HG03103 (cell line): ENCODE measurements around the gene POU2F3.
"Not testable (repeated sequence)": the region's sequence is repeated elsewhere in the genome, so short reads cannot be mapped to it uniquely, and the experiment has no call there.

ENCODE experiments used
- ATAC-seq: cut with Tn5 transposase; IDR thresholded peaks from one replicate; pipeline ENCODE4 v1.9.1; 2021; ENCODE audit warnings: low read depth; ENCODE audit not compliant: unreplicated experiment

POU2F3 gene

GRCh38 chr11:120273956-120274355, 34.0 kb downstream of the POU2F3 start:
- not testable (repeated sequence) for ATAC-seq

GRCh38 chr11:120279502-120279901, 39.6 kb downstream of the POU2F3 start:
- ATAC-seq, result no peak

GRCh38 chr11:120280600-120281051, 40.7 kb downstream of the POU2F3 start:
- no peak for ATAC-seq

GRCh38 chr11:120281143-120281795, 41.3 kb downstream of the POU2F3 start:
- no peak for ATAC-seq

GRCh38 chr11:120283124-120283523, 43.2 kb downstream of the POU2F3 start:
- ATAC-seq, result no peak

GRCh38 chr11:120284272-120284671, 44.3 kb downstream of the POU2F3 start:
- ATAC-seq, result no peak

- ATAC-seq, result no peak
Measured at GRCh38 chr11:120285256-120285655, 45.3 kb downstream of the POU2F3 start.

GRCh38 chr11:120288021-120288420, 48.1 kb downstream of the POU2F3 start:
- no peak for ATAC-seq

- no peak for ATAC-seq
Measured at GRCh38 chr11:120289426-120289825, 49.5 kb downstream of the POU2F3 start.

GRCh38 chr11:120290956-120291355, 51.0 kb downstream of the POU2F3 start:
- ATAC-seq, result no peak

GRCh38 chr11:120293038-120293800, 53.3 kb downstream of the POU2F3 start:
- ATAC-seq, result no peak

GRCh38 chr11:120294096-120294495, 54.2 kb downstream of the POU2F3 start:
- no peak for ATAC-seq

- no peak for ATAC-seq
Measured at GRCh38 chr11:120295099-120295498, 55.2 kb downstream of the POU2F3 start.

GRCh38 chr11:120296554-120296953, 56.6 kb downstream of the POU2F3 start:
- no peak for ATAC-seq

- no peak for ATAC-seq
Measured at GRCh38 chr11:120298461-120298860, 58.5 kb downstream of the POU2F3 start.

- no peak for ATAC-seq
Measured at GRCh38 chr11:120302001-120302805, 62.3 kb downstream of the POU2F3 start.

GRCh38 chr11:120303004-120303637, 63.2 kb downstream of the POU2F3 start:
- ATAC-seq, result no peak

GRCh38 chr11:120304526-120304925, 64.6 kb downstream of the POU2F3 start:
- ATAC-seq, result no peak

GRCh38 chr11:120305286-120305685, 65.3 kb downstream of the POU2F3 start:
- ATAC-seq, result no peak

- no peak for ATAC-seq
Measured at GRCh38 chr11:120306519-120307242, 66.7 kb downstream of the POU2F3 start.
